Posterior vena cava (tissue), 2 donors: Measurements from ENCODE around the gene TLE3. TPM values are rescaled to one million over a fixed set of nuclear protein-coding genes. Genes with fewer than 3 reads are reported as not detected.

Experiments
- DNase-seq: peaks from one replicate; pipeline ENCODE4 v3.0.0-alpha.2; 2020; ENCODE audit warnings: low spot score
- intact Hi-C, 2 donors: fragments of 100-400 bp; cut with DNase I; formaldehyde crosslinking; loops; one replicate each; pipeline versions ENCODE4 v1.14.1 to v1.14.2; 2022 to 2023
- total RNA-seq, 2 donors: library from RNA; stranded (reverse); fragmentation: NEBNext Ultra II Directional; extraction: Animal tissue kit (Norgen Biotek cat#: 25700); gene quantifications; one replicate each; pipeline ENCODE4 v1.2.1, GENCODE V29; 2021
- donor health status: DM: yes; HTN: yes; CAD: no.
- donor health status: DM: yes; HTN: yes; CAD: no.

Gene TLE3
- total RNA-seq, 2 donors from 2014 or later = 45.5 to 50.9 TPM

DNA sequence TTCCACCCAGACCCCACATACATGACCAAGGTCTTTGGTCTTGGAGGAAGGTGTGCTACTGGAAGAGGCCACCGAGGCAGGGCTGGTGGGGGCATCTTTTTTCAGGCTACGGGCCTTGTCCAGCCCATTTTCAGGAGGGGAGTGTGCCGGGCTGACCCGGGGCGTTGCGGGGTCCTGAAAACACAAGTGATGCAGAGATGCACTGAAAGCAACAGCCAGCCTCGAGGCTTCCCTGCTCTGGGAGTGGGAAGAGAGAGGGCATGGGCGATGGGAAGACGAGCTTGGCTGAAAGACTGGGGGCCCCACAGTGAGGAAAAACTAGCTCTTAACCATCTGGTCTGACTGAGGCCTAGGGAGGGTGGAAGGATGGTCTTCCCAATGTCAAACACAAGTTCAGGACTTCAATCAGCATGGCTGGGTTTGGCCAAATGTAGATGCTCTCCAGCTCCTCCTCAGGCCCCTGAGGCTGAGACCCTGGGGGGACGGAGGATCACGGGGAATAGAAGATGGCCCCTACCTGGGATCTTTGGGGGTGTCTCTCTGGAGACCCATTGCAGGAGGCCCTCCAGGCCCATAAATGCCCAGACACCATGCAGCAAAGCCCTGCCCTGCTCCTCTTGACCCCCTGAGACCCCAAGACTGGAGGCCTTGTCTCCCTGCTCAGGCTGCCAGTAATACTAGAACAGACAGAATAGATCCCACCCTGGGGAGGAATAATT, 38.9 kb downstream of the TLE3 start:
- intact Hi-C loops = no loop called here
- DNase-seq = peak; percentile 54

DNA sequence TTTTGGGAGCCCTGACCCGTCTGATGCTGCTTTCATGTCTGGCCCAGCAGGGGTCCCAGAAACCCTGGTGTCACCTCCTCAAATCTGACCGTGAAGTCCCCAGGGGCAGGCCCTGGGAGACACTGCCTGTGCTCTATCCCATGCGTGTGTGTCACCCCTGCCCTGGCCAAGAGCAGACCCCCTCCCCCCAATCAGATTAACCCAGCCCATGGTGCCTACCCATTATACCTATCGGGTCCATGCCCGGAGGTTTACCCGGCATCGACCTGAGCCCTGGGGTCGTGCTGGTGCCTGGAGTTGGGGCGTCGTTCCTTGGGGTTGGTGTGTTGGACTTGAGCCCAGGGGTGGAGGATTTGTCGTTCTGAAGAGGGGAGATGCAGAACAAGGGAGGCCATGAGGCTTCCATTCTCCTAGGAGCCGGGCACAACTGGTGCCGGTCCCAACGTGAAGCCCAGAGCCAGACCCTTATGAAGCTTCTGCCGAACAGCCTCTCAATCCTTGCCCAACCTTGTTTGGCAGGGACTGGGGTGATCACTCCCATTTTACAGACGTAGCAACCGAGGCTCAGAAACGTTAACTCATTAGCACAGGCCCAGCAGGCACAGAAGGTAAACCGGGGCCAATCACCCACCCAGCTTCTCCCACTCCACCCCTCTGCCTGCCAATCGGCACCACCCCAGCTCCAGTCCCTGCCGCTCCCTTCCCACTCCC, 39.6 kb downstream of the TLE3 start:
- intact Hi-C loops = no loop called here

DNA sequence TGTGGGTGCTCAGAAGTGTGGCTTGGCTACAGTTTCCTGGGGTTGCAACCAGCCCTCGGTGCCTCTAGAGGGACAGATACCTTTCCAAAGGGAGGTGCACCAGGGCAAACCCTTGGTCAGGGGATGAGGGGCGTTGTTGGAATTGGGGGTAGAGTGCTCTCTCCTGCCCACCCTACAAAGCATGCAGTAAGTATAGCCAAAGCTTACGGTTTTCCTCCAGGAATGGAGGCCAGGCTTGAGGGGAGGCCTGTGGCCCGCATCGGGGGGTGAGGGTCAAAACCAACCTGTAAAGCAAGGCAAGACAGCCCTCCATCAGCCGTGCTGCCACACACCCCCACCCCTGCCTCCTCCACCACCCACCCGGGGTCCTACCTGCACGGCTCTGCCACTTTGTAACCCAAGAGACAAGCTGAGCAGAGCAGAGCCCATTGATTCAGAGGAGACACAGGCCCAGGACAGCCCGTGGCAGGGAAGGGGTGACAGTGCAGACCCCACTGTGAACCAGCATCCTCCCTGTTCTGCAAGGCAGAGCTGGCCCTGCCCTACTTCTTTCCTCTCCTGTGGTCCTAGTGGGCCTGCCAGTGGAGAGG, 41.5 kb downstream of the TLE3 start:
- intact Hi-C loops = no loop called here
- peak; percentile 67 for DNase-seq

More for the DNA sequence above, 39.6 kb downstream of the TLE3 start:
- DNase-seq = peak; percentile 58

DNA sequence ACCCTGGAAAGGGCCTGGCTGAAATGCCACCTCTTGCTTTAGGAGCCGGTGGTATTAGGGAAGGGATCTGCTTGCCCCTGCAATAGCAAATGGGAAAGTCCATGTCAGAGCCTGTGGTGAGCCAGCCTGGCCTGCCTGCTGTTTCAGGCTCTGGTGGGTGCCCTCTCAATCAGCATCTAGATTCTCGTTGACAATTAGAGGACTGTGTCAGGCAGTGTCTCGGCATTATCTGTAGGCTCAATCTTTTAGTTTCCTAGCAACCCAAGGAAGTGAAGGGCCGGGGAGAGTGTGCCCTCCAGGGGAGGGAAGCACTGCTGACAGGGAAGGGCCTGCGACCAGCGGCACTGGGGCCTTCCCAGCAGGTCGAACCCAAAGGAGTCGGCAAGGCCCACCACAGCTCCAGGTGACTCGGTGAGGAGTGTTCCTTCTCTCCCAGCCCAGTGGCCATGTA, 42.1 kb downstream of the TLE3 start:
- intact Hi-C loops = no loop called here
- DNase-seq = peak; percentile 64

DNA sequence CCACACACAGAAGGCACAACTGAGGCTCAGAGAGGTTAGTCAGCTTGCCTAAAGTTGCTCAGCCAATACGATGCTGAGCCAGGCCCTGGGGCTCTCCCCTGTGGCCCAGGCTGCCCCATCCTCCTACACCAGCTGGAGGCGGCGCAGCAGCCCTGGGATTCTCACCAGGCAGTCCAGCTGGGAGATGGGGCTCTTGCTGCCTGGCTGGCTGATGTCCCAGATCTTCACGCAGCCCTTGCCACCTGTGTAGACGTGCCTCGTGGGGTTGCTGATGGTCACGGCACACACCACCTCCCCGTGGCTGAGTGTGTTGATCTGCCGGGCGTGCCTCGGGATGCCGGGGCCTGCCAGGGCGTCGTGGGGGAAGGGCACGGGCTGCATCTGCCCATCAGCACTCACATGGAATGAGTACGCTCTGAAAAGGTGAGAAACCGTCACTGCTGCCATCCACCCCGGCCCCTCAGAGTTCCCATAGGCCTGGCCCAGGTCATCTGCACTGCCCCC, 42.8 kb downstream of the TLE3 start:
- intact Hi-C loops = no loop called here
- DNase-seq = peak; percentile 51

DNA sequence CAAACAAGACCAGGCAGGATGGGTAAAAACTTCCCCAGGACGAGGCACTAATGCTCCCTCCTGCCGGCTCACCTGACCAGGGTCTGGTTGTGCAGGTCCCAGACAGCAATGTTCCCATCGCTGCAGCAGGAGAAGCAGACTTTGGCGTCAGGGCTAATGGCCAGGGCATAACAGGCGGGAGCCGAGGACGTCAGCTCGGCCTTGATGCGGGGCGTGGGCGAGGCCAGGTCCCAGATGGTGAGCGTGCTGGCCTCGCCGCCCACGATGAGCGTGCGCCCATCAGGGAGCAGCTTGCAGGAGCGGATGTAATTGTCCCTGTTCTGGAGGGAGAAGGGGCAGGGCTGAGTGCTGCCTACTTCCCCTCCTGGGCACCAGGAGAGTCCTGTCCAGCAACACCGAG, 43.4 kb downstream of the TLE3 start:
- intact Hi-C loops = no loop called here
- DNase-seq = peak; percentile 59

DNA sequence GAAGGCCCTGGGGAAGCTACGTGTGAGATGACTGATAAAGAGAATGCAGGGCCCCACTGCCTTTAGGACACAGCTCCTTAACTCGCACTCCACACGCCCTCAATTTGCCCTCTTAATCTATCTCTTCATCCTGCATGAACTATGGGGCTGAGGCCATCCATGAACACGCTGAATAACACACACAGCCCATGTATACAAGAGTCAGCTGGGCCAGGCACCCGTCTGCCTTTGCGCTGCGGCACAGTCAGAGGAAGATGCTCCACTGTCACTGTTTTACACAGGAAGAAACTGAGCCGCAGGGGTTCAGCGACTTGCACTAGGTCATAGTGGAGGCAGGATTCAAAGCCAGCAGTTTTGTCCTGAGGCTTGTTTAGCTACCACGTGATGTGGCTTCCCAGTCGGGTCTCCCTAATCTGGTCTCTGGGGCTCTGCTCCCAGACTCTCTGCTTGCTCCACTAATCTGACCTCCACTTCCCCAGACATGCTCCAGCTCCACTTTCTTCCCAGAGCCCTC, 43.9 kb downstream of the TLE3 start:
- intact Hi-C loops = no loop called here
- peak; percentile 30 for DNase-seq

DNA sequence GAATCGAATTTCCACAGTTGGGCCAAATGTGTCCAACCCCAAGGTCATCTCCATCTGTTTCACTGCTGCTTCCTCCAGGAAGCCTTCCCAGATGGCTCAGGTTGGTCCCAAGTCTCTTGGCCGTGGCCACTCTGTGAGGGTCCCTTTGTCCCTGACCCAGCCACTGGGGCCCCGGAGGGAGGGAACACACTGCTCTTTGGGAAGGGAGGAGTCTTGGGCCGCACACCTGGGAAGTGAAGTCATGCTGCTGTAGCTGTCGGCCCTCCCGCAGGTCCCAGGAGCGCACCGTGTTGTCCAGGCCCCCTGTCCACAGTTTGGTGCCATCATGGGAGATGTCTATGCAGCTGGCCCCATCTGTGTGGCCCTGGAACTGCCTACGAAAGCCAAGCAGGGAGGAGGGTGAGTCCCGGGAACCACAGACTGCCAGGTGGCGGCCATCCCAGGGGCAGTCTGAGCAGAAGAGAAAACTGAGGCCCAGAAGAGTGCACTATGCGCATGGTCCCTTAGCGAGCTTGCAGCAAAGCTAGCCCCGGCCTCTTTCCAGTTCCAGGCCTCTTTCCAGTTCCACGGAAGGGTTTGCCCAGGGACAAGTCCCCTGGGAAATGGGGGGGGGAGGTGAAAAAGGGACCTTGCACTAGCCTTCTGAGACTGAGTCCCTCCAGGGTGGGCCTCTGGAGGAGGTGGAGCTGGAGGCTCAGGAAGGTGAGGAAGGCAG, 44.6 kb downstream of the TLE3 start:
- intact Hi-C loops = no loop called here
- peak; percentile 47 for DNase-seq

DNA sequence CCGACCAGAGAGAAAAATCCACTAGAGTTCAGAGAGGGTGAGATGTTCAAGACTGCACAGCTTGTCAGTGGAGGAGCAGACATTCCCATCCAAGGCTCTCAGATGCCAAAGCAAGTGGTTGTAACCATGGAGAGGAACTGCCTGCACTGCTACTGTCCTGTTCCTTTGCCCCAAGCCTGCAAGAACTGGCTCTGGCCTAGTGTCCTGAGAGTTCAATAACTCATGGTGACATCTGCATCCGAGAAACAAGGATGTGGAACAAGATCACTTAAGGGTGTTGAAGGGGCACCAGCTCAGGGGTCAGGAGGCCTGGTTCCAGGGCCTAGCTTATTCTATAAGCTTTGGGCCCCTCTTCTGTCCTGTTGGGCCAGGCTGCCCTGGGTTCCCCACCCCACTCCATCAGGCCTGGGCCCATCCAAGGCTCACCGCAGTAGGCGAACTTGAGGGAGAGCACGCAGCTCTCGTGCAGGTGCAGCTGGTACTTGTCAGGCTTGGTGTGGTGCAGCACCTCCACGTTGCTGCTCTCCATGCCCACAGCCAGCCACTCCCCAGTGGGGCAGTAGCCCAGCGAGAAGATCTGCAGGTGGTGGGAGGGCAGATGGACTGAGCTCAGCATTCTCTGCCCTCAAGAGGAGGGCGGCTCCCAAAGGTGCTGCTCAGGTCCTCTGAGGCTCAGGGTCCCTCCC, 45.6 kb downstream of the TLE3 start:
- intact Hi-C loops = no loop called here
- peak; percentile 52 for DNase-seq

DNA sequence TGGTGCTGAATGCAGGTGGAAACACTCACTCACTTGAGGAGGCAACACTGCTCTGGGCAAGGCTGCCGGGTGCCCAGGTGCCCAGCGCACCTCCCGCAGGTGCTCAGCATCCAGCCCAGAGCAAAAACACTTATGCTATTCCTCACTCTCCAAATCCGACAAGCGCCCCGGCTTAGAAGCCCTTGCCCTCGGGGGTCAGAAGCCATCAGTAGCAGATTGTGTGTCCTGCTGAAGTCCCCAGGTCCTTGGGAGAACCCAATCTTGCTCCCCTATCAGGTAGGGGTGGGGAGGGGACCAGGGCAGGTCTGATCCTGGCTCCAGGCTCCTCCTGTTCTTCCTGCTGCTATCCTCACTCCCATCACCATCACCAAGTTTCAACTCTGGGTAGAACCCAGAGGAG, 46.7 kb downstream of the TLE3 start:
- peak; percentile 63 for DNase-seq
- intact Hi-C loops = no loop called here

DNA sequence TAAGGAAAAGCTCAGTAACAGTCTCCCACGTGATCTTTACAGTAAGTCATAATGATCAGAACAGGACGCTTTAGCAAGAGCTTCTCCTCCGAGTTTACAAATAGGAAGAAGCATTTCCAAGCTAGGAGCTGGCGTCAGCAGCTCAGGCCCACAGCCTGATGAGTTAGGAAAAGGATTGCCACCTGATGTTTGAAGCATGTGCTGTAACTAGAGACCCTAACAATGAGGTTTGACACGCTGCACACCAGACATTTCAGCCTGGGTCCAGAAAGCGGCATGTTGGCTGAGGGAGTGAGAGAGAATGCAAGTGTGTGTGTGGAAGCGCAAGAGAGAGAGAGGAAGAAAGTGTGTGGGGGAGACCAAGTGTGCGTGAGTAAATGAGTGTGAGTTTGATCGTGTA, 47.3 kb downstream of the TLE3 start:
- DNase-seq = peak; percentile 15
- intact Hi-C loops = no loop called here

DNA sequence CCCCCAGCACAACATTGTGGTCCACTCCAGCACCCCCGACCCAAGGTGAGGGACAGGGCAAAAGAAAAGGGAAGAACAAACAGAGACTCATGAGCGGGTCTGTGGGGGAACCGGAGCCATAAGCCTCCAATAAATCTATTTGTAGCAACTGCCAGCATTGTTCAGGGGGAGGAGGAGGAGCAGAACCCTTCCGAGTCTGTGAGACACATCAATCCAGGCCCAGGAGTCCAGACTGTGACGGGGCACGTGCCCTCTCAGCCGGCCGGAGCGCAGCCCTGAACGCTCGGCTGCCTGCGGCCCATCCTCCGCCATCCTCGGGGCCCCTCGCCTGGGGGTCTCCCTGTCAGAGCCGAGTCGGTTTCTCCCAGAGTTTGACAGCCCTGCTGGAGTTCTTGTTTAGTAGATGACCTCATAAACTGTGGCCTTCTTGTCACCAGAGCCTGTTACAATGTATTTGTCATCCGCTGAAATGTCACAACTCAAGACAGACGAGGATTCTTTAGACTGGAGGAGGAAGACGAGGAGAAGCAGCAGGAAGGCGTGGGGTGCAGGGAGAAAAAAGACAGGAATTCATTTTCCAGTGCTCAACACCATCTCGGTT, 47.9 kb downstream of the TLE3 start:
- peak; percentile 76 for DNase-seq
- intact Hi-C loops = no loop called here

DNA sequence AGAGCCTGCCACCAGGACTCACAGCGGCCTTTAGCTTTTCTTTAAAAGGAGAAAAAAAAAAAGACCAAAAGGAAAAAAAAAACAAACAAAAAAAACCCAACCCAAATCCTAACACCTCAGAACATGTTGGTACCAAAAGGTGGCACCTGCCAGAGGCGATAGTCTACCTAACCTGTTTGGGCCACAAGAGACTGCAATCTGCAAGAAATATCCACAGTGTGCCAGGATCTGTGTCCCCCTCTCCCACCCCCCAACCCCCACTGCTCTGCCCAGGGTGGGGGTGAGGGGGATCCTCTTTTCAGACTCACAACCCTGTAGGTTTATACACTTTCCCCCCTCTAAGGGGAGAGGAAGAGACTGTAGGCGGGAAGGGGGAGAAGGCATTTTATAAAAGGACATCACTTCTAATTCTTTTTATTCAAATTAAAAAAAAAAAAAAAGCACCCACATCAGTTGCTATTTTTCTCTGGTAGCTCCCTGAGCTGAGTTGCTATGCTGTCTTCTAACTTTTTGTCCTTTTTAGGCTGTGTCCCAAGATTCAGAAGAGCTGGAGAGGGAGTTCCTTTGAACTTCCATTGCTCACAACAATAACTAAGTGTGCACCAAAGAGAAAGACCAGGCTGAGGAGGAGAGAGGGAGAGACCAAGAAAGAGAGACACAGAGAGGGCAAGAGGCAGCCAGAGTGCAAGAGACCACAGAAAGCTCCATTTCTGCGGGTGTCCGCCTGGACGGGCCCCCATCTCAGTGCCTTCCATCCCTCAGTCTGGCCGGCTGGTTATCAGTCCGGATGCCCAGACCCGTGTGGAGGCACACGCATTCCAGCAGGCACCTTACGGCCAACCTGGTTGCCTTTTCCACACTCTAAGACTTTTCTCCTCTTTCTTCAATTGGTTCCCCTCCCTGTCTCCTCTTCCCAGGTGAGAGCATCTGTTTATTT, 48.9 kb downstream of the TLE3 start:
- intact Hi-C loops = no loop called here
- peak; percentile 31 for DNase-seq

DNA sequence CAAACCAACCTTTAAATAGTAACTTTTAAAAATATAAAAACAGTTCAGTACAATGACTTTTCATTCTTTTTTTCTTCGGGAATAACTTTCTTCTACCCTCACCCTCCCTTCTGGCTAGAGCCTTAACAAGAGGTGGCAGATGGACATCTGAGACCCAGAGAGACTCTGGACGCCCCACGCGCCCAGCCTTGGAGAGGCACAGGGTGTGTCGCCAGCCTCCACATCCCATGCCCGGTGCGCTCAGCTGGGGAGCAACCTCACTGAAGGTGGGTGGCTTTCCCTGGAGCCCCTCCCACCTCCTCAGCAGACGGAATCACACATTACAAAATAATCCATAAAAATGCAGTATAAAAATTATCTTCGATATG, 49.5 kb downstream of the TLE3 start:
- intact Hi-C loops = no loop called here
- DNase-seq = peak; percentile 35

DNA sequence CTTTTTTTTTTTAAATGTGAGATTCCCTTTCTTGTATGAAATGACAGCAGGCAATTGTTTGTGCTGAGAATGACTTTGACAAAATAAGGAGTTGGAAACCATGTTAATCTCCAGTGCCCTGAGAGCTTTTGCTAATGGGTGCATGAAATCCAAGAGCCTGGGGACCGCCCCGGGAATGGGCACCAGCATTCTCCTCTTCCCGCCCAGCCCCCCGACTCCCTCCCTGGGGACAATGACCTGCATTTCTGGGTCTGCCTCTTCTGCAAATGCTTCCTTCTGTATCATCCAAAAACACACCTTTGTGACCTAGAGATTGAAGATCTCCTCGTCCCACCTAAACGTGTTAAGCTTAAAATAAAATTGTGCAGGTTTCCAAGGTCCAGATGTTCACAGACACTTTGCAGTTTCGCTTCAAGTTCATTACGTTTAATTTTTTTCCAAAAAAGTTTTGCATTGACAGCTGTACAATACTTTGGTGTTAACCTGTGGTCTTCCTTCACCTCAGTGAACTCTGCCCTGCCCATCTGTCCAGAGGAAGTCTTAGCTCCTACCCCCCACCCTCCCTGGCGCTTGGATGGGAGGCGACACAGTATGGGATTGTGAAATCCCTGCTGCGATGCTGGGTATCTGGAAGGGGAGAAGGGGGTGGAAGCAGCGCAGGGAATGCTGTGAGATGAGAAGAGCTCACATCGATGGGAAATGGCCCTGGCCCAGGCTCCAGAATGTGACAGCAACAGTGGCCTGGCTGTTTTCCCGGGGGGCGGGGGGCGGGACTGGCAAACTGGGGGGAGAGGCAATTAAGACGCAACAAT, 50.1 kb downstream of the TLE3 start:
- DNase-seq = peak; percentile 78
- intact Hi-C loops = no loop called here

DNA sequence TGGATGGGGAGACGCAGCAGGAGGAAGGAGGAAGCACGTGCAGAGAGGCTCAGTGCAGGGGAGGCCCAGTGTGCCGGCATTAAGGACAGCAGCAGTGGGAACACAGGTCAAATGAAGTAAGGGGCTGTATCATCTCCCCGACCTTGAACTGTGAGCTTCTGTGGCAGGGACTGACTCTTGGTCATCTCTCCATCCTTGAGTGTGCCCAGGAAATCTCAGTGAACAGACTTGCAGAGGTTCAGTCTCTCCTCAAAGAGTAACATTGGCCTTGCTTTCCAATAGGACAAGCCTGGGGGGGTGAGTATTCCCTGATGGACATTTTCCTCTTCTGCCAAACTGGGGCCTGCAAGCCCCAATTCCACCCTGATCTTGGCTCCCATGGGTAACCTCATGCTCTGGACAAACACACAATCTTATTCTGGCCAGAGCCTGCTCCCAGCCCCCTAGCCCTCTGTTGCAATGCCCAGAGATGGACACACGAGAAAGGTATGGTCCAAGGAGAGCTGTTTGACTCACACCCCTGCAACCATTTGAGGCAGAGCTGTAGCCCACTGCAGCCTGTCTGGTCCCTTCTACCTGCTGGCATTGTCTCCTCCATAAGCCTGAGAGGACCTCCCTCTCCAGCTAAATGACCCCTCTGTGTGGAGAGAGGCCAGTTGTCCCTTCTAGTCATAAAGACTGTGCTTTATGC, 50.9 kb downstream of the TLE3 start:
- peak; percentile 58 for DNase-seq
- intact Hi-C loops = no loop called here
